Measurements from ENCODE around the gene PRKN. TPM values are rescaled to one million over a fixed set of nuclear protein-coding genes. Genes with fewer than 3 reads are reported as not detected.

The PRKN gene
- total and polyA plus RNA-seq, 9 of the 15 experiments (the other 6 are each of a cell fraction or from before 2014, with no cell fraction given), result 0.03 to 0.96 (median 0.15) TPM; not detected in 2

DNA sequence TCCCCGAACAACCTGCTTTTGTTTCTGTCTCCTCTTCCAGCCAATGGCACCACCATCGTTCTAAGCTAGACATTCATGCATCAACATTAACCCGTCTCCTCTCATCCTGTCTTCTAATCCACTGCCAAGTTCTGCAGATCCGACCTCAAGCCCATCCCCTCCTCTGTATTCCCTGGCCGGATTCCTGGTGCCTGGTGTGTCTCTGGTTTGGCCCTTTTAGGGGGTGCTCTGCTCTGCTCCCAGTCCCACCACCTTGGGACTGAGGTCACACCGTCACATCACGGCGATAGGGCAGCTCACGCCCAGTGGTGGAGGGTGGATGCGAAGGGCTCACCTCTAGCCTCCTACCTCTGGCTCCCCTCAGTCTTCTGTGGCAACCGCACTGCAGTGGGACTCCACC lies 1351.2 kb downstream of the PRKN start (continued):
- TF ChIP-seq, protein P1, sequence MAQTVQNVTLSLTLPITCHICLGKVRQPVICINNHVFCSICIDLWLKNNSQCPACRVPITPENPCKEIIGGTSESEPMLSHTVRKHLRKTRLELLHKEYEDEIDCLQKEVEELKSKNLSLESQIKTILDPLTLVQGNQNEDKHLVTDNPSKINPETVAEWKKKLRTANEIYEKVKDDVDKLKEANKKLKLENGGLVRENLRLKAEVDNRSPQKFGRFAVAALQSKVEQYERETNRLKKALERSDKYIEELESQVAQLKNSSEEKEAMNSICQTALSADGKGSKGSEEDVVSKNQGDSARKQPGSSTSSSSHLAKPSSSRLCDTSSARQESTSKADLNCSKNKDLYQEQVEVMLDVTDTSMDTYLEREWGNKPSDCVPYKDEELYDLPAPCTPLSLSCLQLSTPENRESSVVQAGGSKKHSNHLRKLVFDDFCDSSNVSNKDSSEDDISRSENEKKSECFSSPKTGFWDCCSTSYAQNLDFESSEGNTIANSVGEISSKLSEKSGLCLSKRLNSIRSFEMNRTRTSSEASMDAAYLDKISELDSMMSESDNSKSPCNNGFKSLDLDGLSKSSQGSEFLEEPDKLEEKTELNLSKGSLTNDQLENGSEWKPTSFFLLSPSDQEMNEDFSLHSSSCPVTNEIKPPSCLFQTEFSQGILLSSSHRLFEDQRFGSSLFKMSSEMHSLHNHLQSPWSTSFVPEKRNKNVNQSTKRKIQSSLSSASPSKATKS (CRISPR knock-in tag; IDR thresholded peaks at IDR 0.05), result no peak
- no peak for TF ChIP-seq SPI1 (IDR thresholded peaks at IDR 0.05; ENCODE audit: borderline replicate concordance, low read depth, low read length)

DNA sequence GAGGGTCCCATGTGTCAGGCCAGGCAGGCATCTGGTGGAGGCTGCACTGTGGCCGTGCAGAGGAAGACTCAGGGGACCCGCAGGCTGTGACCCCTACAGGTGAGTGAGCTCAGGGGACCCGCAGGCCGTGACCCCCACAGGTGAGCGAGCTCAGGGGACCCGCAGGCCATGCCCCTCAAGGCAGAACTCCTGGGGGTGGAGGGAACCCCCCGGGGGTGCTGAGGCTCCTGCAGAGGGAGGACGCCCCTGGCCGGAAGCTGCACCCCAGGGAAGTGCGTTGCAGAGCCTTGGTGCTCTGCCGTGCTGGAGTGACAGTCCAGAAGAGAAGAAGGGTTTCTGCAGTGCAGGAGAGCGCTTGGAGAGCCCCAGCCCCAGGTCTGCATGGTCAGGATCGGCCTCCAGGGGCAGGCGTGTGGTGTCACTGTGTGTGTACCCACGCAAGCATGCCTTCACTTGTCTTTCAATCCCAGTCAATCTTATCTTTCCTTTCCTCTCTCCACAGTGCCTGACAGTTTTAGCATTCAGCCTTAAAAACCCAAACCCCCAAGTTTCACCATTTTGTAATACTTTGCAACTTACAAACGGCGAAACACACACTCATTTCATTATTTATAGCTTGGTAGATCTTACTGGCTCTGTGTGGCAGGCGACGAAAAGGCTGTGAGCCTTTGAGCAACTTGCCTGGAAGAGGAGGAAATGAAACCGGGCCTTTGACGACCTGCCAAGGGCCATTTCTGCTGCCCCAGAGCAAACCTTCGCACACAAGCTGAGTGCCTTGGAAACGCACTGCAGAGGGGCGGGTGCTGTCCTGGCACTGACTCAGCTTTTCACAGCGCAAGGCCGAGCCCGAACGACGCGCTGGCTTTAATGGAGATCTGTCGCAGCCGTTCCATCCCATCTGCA lies 1352.3 kb downstream of the PRKN start:
- intact Hi-C loops (cut with micrococcal nuclease), result loop anchor here (1.0 to 5.0 kb wide), 6 partner anchors 103 to 854 kb away; partner anchors contain the start of gene AGPAT4
- no TSS peak for BruUV-seq (replicated peaks)
- TF ChIP-seq ZNF766 (CRISPR knock-in tag; conservative IDR thresholded peaks at IDR 0.05), result no peak
- TF ChIP-seq, protein P2, sequence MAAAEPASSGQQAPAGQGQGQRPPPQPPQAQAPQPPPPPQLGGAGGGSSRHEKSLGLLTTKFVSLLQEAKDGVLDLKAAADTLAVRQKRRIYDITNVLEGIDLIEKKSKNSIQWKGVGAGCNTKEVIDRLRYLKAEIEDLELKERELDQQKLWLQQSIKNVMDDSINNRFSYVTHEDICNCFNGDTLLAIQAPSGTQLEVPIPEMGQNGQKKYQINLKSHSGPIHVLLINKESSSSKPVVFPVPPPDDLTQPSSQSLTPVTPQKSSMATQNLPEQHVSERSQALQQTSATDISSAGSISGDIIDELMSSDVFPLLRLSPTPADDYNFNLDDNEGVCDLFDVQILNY (CRISPR knock-in tag; IDR thresholded peaks at IDR 0.05), result peak; percentile 70; the same call in 1 of the 2 replicates
- no peak for TF ChIP-seq ZNF239 (CRISPR knock-in tag; IDR thresholded peaks at IDR 0.05)
- TF ChIP-seq, protein P3, sequence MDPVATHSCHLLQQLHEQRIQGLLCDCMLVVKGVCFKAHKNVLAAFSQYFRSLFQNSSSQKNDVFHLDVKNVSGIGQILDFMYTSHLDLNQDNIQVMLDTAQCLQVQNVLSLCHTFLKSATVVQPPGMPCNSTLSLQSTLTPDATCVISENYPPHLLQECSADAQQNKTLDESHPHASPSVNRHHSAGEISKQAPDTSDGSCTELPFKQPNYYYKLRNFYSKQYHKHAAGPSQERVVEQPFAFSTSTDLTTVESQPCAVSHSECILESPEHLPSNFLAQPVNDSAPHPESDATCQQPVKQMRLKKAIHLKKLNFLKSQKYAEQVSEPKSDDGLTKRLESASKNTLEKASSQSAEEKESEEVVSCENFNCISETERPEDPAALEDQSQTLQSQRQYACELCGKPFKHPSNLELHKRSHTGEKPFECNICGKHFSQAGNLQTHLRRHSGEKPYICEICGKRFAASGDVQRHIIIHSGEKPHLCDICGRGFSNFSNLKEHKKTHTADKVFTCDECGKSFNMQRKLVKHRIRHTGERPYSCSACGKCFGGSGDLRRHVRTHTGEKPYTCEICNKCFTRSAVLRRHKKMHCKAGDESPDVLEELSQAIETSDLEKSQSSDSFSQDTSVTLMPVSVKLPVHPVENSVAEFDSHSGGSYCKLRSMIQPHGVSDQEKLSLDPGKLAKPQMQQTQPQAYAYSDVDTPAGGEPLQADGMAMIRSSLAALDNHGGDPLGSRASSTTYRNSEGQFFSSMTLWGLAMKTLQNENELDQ (CRISPR knock-in tag; IDR thresholded peaks at IDR 0.05; ENCODE audit: borderline replicate concordance), result no peak
- 0 out of 2 replicates have a peak, but pooled peaks have one; percentile 36 for TF ChIP-seq FOXJ2 (tag; IDR thresholded peaks at IDR 0.05)
- TF ChIP-seq, protein P4, sequence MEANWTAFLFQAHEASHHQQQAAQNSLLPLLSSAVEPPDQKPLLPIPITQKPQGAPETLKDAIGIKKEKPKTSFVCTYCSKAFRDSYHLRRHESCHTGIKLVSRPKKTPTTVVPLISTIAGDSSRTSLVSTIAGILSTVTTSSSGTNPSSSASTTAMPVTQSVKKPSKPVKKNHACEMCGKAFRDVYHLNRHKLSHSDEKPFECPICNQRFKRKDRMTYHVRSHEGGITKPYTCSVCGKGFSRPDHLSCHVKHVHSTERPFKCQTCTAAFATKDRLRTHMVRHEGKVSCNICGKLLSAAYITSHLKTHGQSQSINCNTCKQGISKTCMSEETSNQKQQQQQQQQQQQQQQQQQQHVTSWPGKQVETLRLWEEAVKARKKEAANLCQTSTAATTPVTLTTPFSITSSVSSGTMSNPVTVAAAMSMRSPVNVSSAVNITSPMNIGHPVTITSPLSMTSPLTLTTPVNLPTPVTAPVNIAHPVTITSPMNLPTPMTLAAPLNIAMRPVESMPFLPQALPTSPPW (CRISPR knock-in tag; IDR thresholded peaks at IDR 0.05), result 0 out of 2 replicates have a peak, but pooled peaks have one; percentile 19

More for the DNA sequence above, 1352.3 kb downstream of the PRKN start:
- ChIA-PET CTCF (ENCODE audit: low intra/inter-chr PET ratio) (interaction anchor here (0.9 kb wide), 1 partner anchor 274 kb away, joined by 3 read pairs; no protein-coding TSS in a partner anchor), POLR2A (interaction anchor here (0.7 to 1.3 kb wide), 4 partner anchors 14 to 238 kb away, joined by 3 to 5 read pairs (median 3); no protein-coding TSS in a partner anchor)
- Histone ChIP-seq H3K4me3 (0 out of 2 replicates have a peak overlapping the region, but pooled peaks have one; percentile 10), H3K36me3 (ENCODE audit: control insufficient read depth, insufficient read depth, low read length) (no peaks in the 10 kb centered on the region), H4K20me1 (replicated peaks; ENCODE audit: control insufficient read depth, insufficient read depth, low read length) (0 out of 2 replicates have a peak, but pooled peaks cover 8% of the 10 kb centered on the region), H3K27me3 (ENCODE audit: control insufficient read depth in 2 of 2, insufficient read depth in 2 of 2, low read length in 2 of 2) (peaks cover 9 to 38% of the 10 kb centered on the region in 2 experiments; a peak in 3 of 5 replicates), H3K27ac (ENCODE audit: extremely low read depth, low read depth, low read length) (no peak overlapping the region), H3K79me2 (ENCODE audit: control insufficient read depth, insufficient read depth, low read length) (no peaks in the 10 kb centered on the region), H3K9ac (ENCODE audit: insufficient read depth in 1 of 2, low read depth in 2 of 2, low read length in 2 of 2) (peak overlapping the region; percentile 29 to 69; a peak in 2 of 4 replicates), H3K4me2 (ENCODE audit: insufficient read depth, low read length) (peak overlapping the region; percentile 75), H3K4me1 (replicated peaks in 1 of 2; ENCODE audit: control insufficient read depth in 2 of 2, insufficient read depth in 2 of 2, low read length in 2 of 2) (peaks cover 20 to 24% of the 10 kb centered on the region in 2 experiments; a peak in 4 of 5 replicates), H3K9me1 (ENCODE audit: control insufficient read depth, insufficient read depth, low read length) (no peaks in the 10 kb centered on the region), H2AFZ (ENCODE audit: low read depth, low read length) (peak overlapping the region; percentile 90), H3K9me3 (replicated peaks; ENCODE audit: control insufficient read depth, insufficient read depth, low read depth, low read length) (no peaks in the 10 kb centered on the region)
- FAIRE-seq, result peak; percentile 75
- WGBS (ENCODE audit: insufficient coverage, low coverage, missing lambda C conversion rate), result 9% methylated on average over 32 of the region's 32 CpGs
- peak; percentile 76 to 80 (median 78) for DNase-seq (ENCODE audit: extremely low read depth in 1 of 4, low spot score in 3 of 4)
- ATAC-seq, result peak; percentile 85
- in situ Hi-C loops (cut with MboI), result loop anchor here (5.0 to 10.0 kb wide), 3 partner anchors 443 to 860 kb away; no protein-coding TSS in a partner anchor
